ENCODE data around the gene BORA. TPM values are rescaled to one million over a fixed set of nuclear protein-coding genes. Genes with fewer than 3 reads are reported as not detected.
"Not testable (repeated sequence)": the region's sequence is repeated elsewhere in the genome, so short reads cannot be mapped to it uniquely, and the experiment has no call there.

BORA gene
- 10 to 100 TPM; 23.3 to 27.1 TPM for total RNA-seq

DNA sequence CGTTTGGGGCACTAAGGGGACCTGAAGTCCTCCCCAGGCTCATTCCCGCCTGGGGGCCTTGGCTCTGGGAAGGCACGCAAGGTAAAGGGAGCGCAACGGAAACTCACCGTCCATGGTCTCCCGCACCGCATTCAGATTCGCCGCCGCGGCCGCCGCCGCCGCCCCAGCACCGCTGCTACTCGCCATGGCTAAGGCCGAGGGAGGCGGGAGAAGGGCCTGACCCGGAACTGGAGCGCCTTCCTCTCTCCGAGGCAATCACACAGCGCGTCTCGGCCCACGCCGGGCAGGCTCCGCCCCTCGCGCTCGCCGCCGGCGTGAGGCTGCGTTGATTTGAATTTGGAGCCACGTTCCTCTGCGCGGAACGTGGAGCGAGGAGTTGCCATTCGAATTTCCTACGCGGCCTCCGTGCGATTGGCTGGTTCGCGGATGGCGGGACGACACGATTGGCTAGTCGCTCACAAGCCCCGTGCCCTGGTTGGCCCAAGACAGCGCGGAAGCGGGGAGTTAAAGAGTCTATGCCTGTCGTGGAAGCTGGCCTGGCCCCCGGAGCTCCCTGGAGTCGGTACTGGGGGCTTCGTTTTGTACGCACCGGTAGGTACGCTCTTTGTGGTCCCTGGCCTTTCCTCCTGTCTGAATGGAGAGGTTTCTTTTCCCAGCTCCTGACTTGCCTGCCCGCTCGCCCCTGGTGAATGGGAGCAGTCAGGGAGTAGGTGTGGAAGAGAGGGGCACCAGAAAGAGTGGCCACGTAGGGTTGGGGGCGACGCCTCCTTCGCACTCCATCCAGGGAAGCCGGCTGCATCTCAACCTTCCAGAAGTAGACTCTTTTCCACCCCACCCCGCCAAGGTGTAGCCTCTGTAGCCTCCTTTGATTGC, at the start of gene BORA, which contains the start of gene MZT1:
TSS of gene BORA (plus strand) at position 507 of the 873 bp plus-strand sequence. CDS start 1,018 bp downstream, outside the sequence.
TSS of gene MZT1 (minus strand) at position 213 of the 873 bp plus-strand sequence. CDS start at position 186, 27 bp downstream.
- H3K27ac Mint-ChIP-seq: peak within 1 kb of the TSS; percentile 87
- peaks cover 55% of the 10 kb centered on the region for H3K36me3 Mint-ChIP-seq
- DNase-seq (peak; percentile 98), ATAC-seq (peak; percentile 93)
- no peaks in the 10 kb centered on the region for H3K27me3 Mint-ChIP-seq
- peak within 1 kb of the TSS; percentile 85 for H3K4me3 Mint-ChIP-seq
- H3K4me1 Mint-ChIP-seq: peaks cover 49% of the 10 kb centered on the region
- CTCF ChIA-PET: interaction anchor here (2.2 kb wide), 1 partner anchor 53 kb away, joined by 9 read pairs; the partner anchor contains the start of gene DIS3
- H3K9me3 Mint-ChIP-seq (ENCODE audit: low read depth): no peaks in the 10 kb centered on the region

DNA sequence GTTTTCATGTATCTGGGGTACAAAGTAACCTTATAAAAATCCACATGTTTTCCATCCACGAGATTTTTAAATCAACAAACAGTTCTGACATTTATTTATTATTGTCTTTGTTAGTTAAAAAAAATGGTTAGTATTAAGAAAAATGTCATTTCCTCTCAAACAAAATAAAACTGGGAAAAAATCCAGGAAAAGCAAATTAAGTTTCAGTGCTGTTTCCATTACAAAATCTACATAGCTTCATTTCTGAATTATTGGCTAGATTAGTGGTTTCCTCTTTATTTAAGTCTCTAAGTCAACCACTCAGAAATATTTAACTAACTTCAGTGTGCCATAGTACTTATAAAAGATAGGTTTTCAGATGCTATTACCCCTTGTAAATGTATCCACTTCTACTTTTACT, 49.4 kb upstream of the BORA start:
- H3K4me1 Mint-ChIP-seq: no peaks in the 10 kb centered on the region
- ATAC-seq: no peak
- CTCF ChIA-PET: no interaction called here
- H3K4me3 Mint-ChIP-seq: no peak overlapping the region
- H3K9me3 Mint-ChIP-seq (ENCODE audit: low read depth): no peaks in the 10 kb centered on the region
- no peak overlapping the region for H3K27ac Mint-ChIP-seq
- H3K27me3 Mint-ChIP-seq: peaks cover 3% of the 10 kb centered on the region
- no peaks in the 10 kb centered on the region for H3K36me3 Mint-ChIP-seq
- no peak for DNase-seq

DNA sequence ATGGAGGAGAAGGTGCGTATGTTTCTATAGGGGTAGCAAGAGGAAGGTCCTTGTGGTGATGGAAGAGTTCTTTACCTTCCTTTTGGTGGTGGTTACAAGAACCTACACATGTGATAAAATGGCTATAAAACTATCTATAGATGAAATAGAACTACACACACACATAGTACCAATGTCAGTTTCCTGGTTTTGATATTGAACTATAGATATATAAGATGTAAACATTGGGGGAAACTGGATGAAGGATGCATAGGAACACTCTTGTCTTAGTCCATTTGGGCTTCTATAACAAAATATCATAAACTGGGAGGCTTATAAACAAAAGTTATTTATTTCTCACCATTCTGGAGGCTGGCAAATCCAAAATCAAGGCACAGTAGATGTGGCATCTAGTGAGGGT, 47.4 kb upstream of the BORA start:
- H3K27me3 Mint-ChIP-seq: peaks cover 3% of the 10 kb centered on the region
- ATAC-seq: no peak
- no peaks in the 10 kb centered on the region for H3K9me3 Mint-ChIP-seq (ENCODE audit: low read depth)
- CTCF ChIA-PET: no interaction called here
- no peak for DNase-seq
- no peak overlapping the region for H3K27ac Mint-ChIP-seq
- no peaks in the 10 kb centered on the region for H3K4me1 Mint-ChIP-seq
- no peaks in the 10 kb centered on the region for H3K36me3 Mint-ChIP-seq
- H3K4me3 Mint-ChIP-seq: no peak overlapping the region

DNA sequence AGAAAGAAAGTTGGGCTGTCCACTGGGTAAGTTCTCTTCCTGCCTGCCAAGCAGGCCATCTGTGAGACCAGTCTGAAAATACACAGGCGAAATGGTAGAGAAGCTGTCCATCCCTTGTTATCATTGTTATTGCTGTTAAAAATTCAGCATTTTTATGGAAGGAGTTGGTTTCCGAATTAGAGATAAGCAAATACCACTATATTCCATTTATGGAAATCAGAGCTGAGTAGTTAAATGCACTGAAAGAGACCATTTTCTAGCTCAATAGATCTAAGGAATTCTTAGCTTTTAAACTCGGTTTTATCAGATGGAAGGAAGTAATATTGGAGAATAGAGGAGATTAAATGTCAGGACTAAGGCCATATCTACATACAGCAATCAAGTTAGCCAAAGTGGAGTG, 41.0 kb upstream of the BORA start:
- Mint-ChIP-seq H3K4me1 (no peaks in the 10 kb centered on the region), H3K4me3 (no peak overlapping the region), H3K27ac (no peak overlapping the region), H3K36me3 (no peaks in the 10 kb centered on the region), H3K9me3 (ENCODE audit: low read depth) (no peaks in the 10 kb centered on the region), H3K27me3 (peaks cover 8% of the 10 kb centered on the region)
- no peak for DNase-seq
- CTCF ChIA-PET: no interaction called here
- ATAC-seq: no peak

DNA sequence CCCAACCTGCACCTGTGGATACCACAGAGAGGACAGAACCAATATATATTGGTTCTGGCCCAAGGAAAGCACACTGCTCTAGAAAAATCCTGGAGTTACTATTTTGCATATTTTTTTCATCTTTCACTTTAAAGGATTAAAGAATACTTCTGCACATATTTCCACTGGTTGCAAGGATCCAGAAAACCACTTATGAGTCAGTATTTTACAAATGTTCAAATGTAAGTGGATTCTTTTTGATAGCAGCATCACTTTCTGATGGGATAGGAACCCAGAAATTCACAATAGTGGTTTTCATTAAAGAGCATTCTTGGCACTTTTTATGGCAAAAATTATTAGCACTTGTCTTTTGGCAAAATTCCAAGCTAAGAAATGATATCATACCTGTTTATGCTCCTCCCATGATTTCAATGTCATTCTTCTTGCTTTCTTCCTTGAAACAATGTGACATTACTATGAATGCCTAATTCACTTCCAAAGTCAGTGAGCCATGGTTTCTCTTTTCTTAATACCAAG, 38.5 kb upstream of the BORA start:
- ATAC-seq (no peak), DNase-seq (no peak)
- Mint-ChIP-seq H3K4me1 (no peaks in the 10 kb centered on the region), H3K4me3 (no peak overlapping the region), H3K36me3 (no peaks in the 10 kb centered on the region), H3K9me3 (ENCODE audit: low read depth) (no peaks in the 10 kb centered on the region), H3K27ac (no peak overlapping the region), H3K27me3 (peaks cover 13% of the 10 kb centered on the region)
- CTCF ChIA-PET: no interaction called here

DNA sequence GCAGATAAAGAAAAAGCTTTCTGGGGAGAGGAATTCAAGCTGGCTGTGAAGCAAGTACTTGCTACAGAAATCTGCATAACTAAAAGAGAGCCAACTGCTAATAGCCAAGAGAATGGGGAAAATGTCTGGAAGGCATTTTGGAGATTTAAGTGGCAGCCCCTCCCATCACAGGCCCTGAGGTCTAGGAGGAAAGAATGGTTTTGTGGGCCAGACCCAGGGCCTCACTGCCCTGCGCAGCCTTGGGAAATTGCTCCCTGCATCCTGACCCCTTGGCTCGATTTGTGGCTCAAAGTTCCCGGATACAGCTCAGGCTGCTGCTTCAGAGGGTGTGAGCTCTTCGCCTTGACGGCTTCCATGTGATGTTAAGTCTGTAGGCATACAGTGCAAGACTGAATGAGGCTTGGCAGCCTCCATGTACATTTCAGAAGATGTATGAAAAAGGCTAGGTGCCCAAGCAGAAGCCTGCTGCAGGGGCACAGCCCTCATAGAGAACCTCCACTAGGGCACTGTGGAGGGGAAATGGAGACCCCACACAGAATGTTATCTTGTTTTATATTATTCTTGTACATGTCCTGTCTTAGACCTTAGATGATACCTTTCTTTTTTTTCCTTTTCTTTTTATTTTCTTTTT, 34.7 kb upstream of the BORA start:
- H3K36me3 Mint-ChIP-seq: no peaks in the 10 kb centered on the region
- no peak for ATAC-seq

DNA sequence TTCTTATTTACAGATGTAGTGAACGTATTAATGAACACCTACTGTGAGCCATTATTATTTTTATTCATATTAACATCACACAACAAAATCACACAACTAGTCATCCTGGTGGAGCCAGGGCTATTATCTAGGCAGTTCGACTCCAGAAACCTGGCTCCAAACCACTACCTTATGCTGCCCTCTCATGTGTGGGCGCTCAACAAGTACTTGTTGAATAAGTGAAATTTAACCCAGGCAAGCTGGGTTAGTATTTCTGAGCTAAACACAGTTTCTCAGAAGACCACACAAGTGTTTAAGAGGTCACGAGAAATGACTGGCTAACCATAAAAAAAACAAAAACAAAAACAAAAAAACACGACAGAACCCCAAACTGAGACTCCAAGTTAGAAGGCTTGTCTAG, 33.9 kb upstream of the BORA start:
- H3K27ac Mint-ChIP-seq: no peak overlapping the region
- ATAC-seq (no peak), DNase-seq (no peak)
- CTCF ChIA-PET: no interaction called here
- H3K27me3 Mint-ChIP-seq: peaks cover 15% of the 10 kb centered on the region
- no peak overlapping the region for H3K4me3 Mint-ChIP-seq
- no peaks in the 10 kb centered on the region for H3K36me3 Mint-ChIP-seq
- H3K9me3 Mint-ChIP-seq (ENCODE audit: low read depth): no peaks in the 10 kb centered on the region
- H3K4me1 Mint-ChIP-seq: no peaks in the 10 kb centered on the region

More for the DNA sequence above, 34.7 kb upstream of the BORA start:
- Mint-ChIP-seq H3K27me3 (peaks cover 15% of the 10 kb centered on the region), H3K27ac (no peak overlapping the region), H3K4me3 (no peak overlapping the region), H3K4me1 (no peaks in the 10 kb centered on the region), H3K9me3 (ENCODE audit: low read depth) (no peaks in the 10 kb centered on the region)
- CTCF ChIA-PET: no interaction called here
- DNase-seq: no peak

DNA sequence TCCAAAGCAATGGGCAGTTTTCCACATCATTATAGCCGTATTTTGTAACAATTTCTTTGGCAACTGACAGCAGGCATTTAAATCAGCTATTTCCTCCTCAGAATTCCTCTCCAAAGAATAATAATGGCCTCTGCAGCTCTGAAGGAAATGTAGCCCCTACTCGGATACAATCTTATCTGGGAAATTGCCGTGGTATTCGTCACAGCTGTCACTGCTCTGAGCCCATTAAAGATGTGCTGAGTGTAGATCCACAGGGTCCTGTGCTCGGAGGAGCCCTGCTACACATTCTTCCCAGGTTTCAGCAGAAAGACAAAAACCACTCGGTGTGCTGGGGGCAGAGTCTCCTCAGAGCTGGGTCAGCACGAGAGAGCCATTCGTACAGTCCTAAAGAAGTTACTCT, 33.4 kb upstream of the BORA start:
- no peak overlapping the region for H3K27ac Mint-ChIP-seq
- H3K27me3 Mint-ChIP-seq: peaks cover 15% of the 10 kb centered on the region
- no peak overlapping the region for H3K4me3 Mint-ChIP-seq
- DNase-seq: no peak
- no peaks in the 10 kb centered on the region for H3K4me1 Mint-ChIP-seq
- no peak for ATAC-seq
- H3K36me3 Mint-ChIP-seq: no peaks in the 10 kb centered on the region
- no peaks in the 10 kb centered on the region for H3K9me3 Mint-ChIP-seq (ENCODE audit: low read depth)
- CTCF ChIA-PET: no interaction called here

DNA sequence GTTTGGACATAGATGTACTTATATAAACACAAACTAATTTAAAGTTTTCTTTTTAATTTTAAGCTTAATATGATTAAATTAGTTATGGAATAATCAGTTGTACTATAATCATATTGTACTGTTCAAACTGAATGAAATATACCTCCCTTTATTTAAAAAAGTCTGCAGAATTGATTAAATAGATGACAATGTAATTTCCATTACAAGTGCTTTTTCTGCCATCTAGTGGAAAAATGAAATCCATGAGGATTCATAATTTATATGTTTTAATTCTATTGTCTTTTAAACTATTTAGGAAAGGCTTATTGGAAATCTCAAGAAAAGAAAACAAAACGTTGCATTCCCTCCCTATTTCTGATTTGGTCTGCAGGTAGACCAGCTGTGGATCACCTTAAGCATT, 31.1 kb upstream of the BORA start:
- H3K9me3 Mint-ChIP-seq (ENCODE audit: low read depth): no peaks in the 10 kb centered on the region
- CTCF ChIA-PET: interaction anchor here (1.1 kb wide), 2 partner anchors 24 to 53 kb away, joined by 4 read pairs; no protein-coding TSS in a partner anchor
- DNase-seq (no peak), ATAC-seq (no peak)
- no peaks in the 10 kb centered on the region for H3K36me3 Mint-ChIP-seq
- no peak overlapping the region for H3K27ac Mint-ChIP-seq
- peaks cover 15% of the 10 kb centered on the region for H3K27me3 Mint-ChIP-seq
- H3K4me1 Mint-ChIP-seq: no peaks in the 10 kb centered on the region
- no peak overlapping the region for H3K4me3 Mint-ChIP-seq

DNA sequence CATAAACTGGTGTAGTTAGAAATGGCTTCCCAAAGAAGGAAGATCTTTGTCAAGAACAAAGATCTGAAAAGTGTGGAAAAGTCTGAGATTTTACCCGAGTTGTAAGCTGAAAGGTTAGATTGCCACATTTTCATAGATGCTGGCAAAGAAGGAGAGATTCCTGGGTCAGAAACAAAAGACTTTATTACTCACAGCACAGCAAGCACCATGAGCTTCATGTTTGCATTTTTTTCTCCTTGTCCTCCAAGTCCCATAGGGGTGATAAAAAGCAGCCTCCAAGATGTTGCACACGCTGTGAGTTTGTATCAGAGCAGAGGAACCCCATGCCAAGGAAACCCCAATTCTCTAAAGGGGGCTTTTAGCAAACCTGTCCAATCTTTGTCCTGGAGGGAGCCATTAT, 29.6 kb upstream of the BORA start:
- CTCF ChIA-PET: interaction anchor here (1.1 kb wide), 1 partner anchor 55 kb away, joined by 4 read pairs; no protein-coding TSS in a partner anchor
- ATAC-seq (no peak), DNase-seq (no peak)
- H3K27ac Mint-ChIP-seq: no peak overlapping the region
- H3K4me3 Mint-ChIP-seq: no peak overlapping the region
- H3K27me3 Mint-ChIP-seq: peaks cover 10% of the 10 kb centered on the region
- H3K36me3 Mint-ChIP-seq: no peaks in the 10 kb centered on the region
- H3K9me3 Mint-ChIP-seq (ENCODE audit: low read depth): no peaks in the 10 kb centered on the region
- no peaks in the 10 kb centered on the region for H3K4me1 Mint-ChIP-seq

DNA sequence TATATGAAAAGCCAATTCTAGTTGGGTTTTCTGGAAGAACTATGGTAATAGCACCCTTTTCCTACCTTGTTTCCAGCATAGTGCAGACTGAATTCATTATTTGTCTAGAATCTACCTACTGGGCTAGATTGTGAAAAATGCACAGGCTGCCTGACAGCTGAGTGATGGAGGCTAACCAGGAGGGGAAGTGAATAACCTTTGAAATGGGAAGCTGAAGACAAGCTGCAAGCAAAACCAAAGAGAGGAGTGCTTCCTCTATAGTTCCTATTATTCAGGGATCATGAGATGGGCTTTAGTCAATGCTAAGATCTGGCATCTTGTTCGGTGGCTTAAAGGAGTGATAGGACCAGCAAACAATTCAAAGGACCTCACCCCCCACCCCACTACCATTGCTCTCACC, 27.2 kb upstream of the BORA start:
- Mint-ChIP-seq H3K4me1 (no peaks in the 10 kb centered on the region), H3K27me3 (peaks cover 1% of the 10 kb centered on the region), H3K36me3 (peaks cover 1% of the 10 kb centered on the region), H3K4me3 (no peak overlapping the region), H3K27ac (no peak overlapping the region), H3K9me3 (ENCODE audit: low read depth) (no peaks in the 10 kb centered on the region)
- DNase-seq: no peak
- CTCF ChIA-PET: interaction anchor here (1.1 kb wide), 1 partner anchor 554 kb away, joined by 3 read pairs; no protein-coding TSS in a partner anchor
- no peak for ATAC-seq

DNA sequence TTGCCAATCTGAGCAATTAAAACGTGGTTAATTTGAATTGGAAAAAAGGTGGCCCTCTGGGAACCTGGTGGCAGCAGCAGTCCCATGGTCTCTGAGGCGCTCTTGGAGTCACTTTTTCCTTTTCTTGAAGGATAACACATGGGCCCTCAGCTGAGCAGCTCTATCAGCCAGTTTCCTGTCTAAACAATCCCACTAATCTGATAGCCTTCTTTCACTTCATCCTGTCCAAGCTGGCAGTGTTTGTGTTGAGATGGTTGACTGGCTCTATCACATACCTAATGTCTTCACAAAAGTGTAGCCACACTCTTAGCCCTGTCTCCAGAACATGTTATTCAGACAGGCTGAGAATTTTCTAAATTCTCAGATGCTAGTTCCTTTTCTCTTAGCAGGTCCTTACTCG, 10.9 kb upstream of the BORA start:
- peaks cover 84% of the 10 kb centered on the region for H3K36me3 Mint-ChIP-seq
- H3K9me3 Mint-ChIP-seq (ENCODE audit: low read depth): no peaks in the 10 kb centered on the region
- ATAC-seq (no peak), DNase-seq (no peak)
- H3K27ac Mint-ChIP-seq: no peak overlapping the region
- CTCF ChIA-PET: no interaction called here
- H3K4me3 Mint-ChIP-seq: no peak overlapping the region
- peaks cover 8% of the 10 kb centered on the region for H3K4me1 Mint-ChIP-seq
- H3K27me3 Mint-ChIP-seq: no peaks in the 10 kb centered on the region

DNA sequence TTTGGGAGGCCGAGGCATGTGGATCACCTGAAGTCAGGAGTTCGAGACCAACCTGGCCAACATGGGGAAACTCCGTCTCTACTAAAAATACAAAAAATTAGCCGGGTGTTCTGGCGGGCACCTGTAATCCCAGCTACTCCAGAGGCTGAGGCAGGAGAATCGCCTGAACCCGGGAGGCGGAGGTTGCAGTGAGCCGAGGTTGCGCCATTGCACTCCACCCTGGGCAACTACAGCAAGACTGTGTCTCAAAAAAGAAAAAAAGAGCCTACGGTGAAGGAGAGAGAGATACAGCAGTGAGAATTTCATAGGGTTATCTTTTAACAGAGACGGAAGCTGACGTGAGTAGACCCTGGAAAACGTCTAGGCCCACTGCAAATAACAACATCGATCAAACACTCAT, 1.5 kb upstream of the BORA start:
- Mint-ChIP-seq H3K36me3 (peaks cover 54% of the 10 kb centered on the region), H3K4me1 (peaks cover 46% of the 10 kb centered on the region), H3K27ac (peak overlapping the region; percentile 87), H3K4me3 (peak overlapping the region; percentile 85)
- not testable (repeated sequence) for ATAC-seq; DNase-seq; H3K9me3 Mint-ChIP-seq (ENCODE audit: low read depth); H3K27me3 Mint-ChIP-seq
- CTCF ChIA-PET: interaction anchor here (1.0 kb wide), 1 partner anchor 40 kb away, joined by 3 read pairs; no protein-coding TSS in a partner anchor
